Suprapubic skin (tissue), 4 donors: ENCODE results near the gene RBMS1. TPM values are rescaled to one million over a fixed set of nuclear protein-coding genes. Genes with fewer than 3 reads are reported as not detected.

Experiments
- DNase-seq, 2 donors: peaks; one replicate each; pipeline ENCODE4 v3.0.0-alpha.2; 2019; ENCODE audit warnings: low spot score in 2 of 2
- H3K27ac ChIP-seq: fragments of 200-600 bp; sonication (generic); one replicate; pipeline ENCODE4 v1.5.1; 2019
- H3K27me3 ChIP-seq: fragments of 200-600 bp; sonication (generic); one replicate; pipeline ENCODE4 v1.5.1; 2019
- H3K36me3 ChIP-seq: fragments of 200-600 bp; sonication (generic); one replicate; pipeline ENCODE4 v1.5.1; 2019
- H3K4me1 ChIP-seq: fragments of 200-600 bp; sonication (generic); one replicate; pipeline ENCODE4 v1.5.1; 2019
- H3K4me3 ChIP-seq: fragments of 200-600 bp; sonication (generic); one replicate; pipeline ENCODE4 v1.5.1; 2019; ENCODE audit warnings: mild to moderate bottlenecking
- H3K9me3 ChIP-seq: fragments of 200-600 bp; sonication (generic); one replicate; pipeline ENCODE4 v1.5.1; 2019
- EP300 ChIP-seq: sonication (generic); formaldehyde crosslinking; IDR thresholded peaks from one replicate; pipeline ENCODE4 v1.6.1; 2017; ENCODE audit warnings: antibody characterized with exemption
- POLR2A ChIP-seq, 2 donors: fragments of 450-650 bp; IDR thresholded peaks; one replicate each; pipeline ENCODE4 v1.6.1; 2017; ENCODE audit warnings: antibody characterized with exemption in 2 of 2, mild to moderate bottlenecking in 2 of 2, moderate library complexity in 2 of 2
- POLR2AphosphoS5 ChIP-seq, 3 donors: sonication (generic); formaldehyde crosslinking; IDR thresholded peaks; one replicate each; pipeline ENCODE4 v1.6.1; 2017; ENCODE audit warnings: antibody characterized with exemption in 3 of 3
- WGBS: methylation state at CpG from one replicate; pipeline ENCODE4 v1.1.5; 2018; 5-methylcytosine and 5-hydroxymethylcytosine counted together
- total RNA-seq, 4 donors: library from RNA; depleted of rRNA; stranded (reverse); fragments of >200 nt; gene quantifications; one replicate each; pipeline ENCODE4 v1.1.0, GENCODE V29; 2016
- TF ChIP-seq, protein P1 (sequence below), 2 donors: fragments of 200-600 bp in 1 of 2; fragments of 450-650 bp in 1 of 2; sonication (generic) in 1 of 2; IDR thresholded peaks; one replicate each; pipeline ENCODE4 v1.5.1; 2016 to 2019; ENCODE audit warnings: antibody characterized with exemption in 2 of 2, mild to moderate bottlenecking in 1 of 2, moderate library complexity in 1 of 2

RBMS1 gene
- total RNA-seq, 4 donors from 2014 or later, result 55.7 to 92.2 (median 62.2) TPM

GRCh38 chr2:160534249-160534648 lies 40.6 kb upstream of the RBMS1 start:
- Histone ChIP-seq H3K9me3 (no peaks in the 10 kb centered on the region), H3K27ac (no peak overlapping the region), H3K36me3 (no peaks in the 10 kb centered on the region), H3K27me3 (no peaks in the 10 kb centered on the region), H3K4me3 (no peak overlapping the region), H3K4me1 (no peaks in the 10 kb centered on the region)
- no peak for DNase-seq
- no peak for TF ChIP-seq EP300
- no peak for TF ChIP-seq POLR2A (IDR thresholded peaks at IDR 0.05)
- TF ChIP-seq, protein P1, sequence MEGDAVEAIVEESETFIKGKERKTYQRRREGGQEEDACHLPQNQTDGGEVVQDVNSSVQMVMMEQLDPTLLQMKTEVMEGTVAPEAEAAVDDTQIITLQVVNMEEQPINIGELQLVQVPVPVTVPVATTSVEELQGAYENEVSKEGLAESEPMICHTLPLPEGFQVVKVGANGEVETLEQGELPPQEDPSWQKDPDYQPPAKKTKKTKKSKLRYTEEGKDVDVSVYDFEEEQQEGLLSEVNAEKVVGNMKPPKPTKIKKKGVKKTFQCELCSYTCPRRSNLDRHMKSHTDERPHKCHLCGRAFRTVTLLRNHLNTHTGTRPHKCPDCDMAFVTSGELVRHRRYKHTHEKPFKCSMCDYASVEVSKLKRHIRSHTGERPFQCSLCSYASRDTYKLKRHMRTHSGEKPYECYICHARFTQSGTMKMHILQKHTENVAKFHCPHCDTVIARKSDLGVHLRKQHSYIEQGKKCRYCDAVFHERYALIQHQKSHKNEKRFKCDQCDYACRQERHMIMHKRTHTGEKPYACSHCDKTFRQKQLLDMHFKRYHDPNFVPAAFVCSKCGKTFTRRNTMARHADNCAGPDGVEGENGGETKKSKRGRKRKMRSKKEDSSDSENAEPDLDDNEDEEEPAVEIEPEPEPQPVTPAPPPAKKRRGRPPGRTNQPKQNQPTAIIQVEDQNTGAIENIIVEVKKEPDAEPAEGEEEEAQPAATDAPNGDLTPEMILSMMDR (IDR thresholded peaks at IDR 0.05), result no peak
- no peak for TF ChIP-seq POLR2AphosphoS5 (IDR thresholded peaks at IDR 0.05)

- TF ChIP-seq POLR2AphosphoS5 (IDR thresholded peaks at IDR 0.05), result no peak
- TF ChIP-seq POLR2A (IDR thresholded peaks at IDR 0.05), result no peak
- no peak for TF ChIP-seq EP300
- TF ChIP-seq, protein P1 (IDR thresholded peaks at IDR 0.05), result no peak
- WGBS, result 68% methylated on average over 2 of the region's 2 CpGs
- no peak overlapping the region for H3K4me3 ChIP-seq
- H3K36me3 ChIP-seq, result no peaks in the 10 kb centered on the region
- H3K27me3 ChIP-seq, result no peaks in the 10 kb centered on the region
- no peaks in the 10 kb centered on the region for H3K9me3 ChIP-seq
- DNase-seq, result no peak
- H3K27ac ChIP-seq, result no peak overlapping the region
- H3K4me1 ChIP-seq, result no peaks in the 10 kb centered on the region
Measured at GRCh38 chr2:160533482-160533881, 39.9 kb upstream of the RBMS1 start.

GRCh38 chr2:160532388-160532787 lies 38.8 kb upstream of the RBMS1 start:
- Histone ChIP-seq H3K4me3 (no peak overlapping the region), H3K27me3 (no peaks in the 10 kb centered on the region), H3K27ac (no peak overlapping the region), H3K36me3 (no peaks in the 10 kb centered on the region), H3K9me3 (no peaks in the 10 kb centered on the region), H3K4me1 (no peaks in the 10 kb centered on the region)
- 92% methylated on average over 6 of the region's 6 CpGs for WGBS
- TF ChIP-seq, protein P1 (IDR thresholded peaks at IDR 0.05), result no peak
- no peak for TF ChIP-seq EP300
- no peak for TF ChIP-seq POLR2AphosphoS5 (IDR thresholded peaks at IDR 0.05)
- no peak for TF ChIP-seq POLR2A (IDR thresholded peaks at IDR 0.05)
- DNase-seq, result no peak

DNA sequence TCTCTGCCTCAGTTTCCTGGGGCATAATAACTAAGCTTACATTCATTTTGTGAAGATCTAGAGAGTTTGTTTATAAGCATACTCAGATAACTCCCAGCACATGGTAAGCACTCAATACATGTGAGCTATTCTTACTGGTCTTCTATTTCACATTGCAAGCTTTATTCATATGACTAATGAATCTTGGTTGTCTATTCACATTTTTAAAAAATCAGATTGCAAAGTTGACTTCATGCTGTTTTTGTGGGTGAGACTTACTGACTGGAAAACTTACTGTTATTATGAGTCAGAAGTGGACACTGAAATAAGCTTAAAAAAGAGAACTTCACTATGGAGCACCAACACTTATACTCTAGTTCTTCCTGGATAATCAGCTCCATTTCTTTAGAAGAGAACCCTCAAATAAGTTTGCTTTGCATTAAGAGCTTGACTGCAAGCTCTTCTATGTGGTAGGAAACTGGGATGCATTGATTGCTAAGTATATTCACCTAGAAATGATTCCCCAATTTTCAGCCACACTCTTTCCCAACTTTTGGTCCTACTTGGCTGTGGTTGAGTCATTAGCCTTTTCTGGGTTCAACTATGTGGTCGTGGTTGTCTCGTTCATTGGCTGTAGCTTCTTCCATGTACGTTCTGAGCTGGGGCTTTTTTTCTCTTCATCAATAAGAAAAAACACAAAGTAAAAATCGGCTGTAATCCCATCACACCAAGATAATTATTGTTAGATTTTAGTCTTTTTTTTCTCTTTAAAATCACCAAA lies 29.5 kb upstream of the RBMS1 start:
- H3K36me3 ChIP-seq, result no peaks in the 10 kb centered on the region
- TF ChIP-seq POLR2A (IDR thresholded peaks at IDR 0.05), result no peak
- H3K9me3 ChIP-seq, result no peaks in the 10 kb centered on the region
- H3K27me3 ChIP-seq, result no peaks in the 10 kb centered on the region
- H3K4me3 ChIP-seq, result no peak overlapping the region
- WGBS, result 87% methylated on average over 4 of the region's 4 CpGs
- no peaks in the 10 kb centered on the region for H3K4me1 ChIP-seq
- DNase-seq, result no peak
- no peak overlapping the region for H3K27ac ChIP-seq

DNA sequence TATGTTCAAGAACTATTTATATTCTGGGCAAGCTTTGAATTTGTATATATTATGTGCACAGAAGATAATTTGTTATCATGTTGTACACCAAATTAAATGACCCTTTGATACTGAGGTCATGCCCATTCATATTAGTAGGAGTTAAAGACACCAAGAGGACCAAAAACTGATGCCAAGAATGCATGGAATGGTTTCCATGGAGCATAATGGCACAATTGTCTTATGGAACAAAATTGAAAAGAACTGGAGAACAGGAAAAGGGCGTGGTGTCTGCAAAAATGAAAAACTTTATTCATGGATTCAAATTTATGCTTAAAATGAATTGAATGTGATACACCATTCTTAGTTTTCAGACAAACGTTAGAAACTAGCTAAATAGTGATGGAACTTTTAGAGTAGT lies 24.1 kb upstream of the RBMS1 start:
- Histone ChIP-seq H3K4me3 (no peak overlapping the region), H3K4me1 (peaks cover 3% of the 10 kb centered on the region), H3K27me3 (no peaks in the 10 kb centered on the region), H3K9me3 (no peaks in the 10 kb centered on the region), H3K27ac (no peak overlapping the region), H3K36me3 (no peaks in the 10 kb centered on the region)
- no peak for DNase-seq
- 61% methylated on average over 2 of the region's 2 CpGs for WGBS
- TF ChIP-seq, protein P1 (IDR thresholded peaks at IDR 0.05), result no peak
- TF ChIP-seq EP300 (no peak), POLR2A (IDR thresholded peaks at IDR 0.05) (no peak), POLR2AphosphoS5 (IDR thresholded peaks at IDR 0.05) (no peak)
